K562 (cell line): ENCODE data around the gene COA5. TPM values are rescaled to one million over a fixed set of nuclear protein-coding genes. Genes with fewer than 3 reads are reported as not detected.

Source experiments
- ATAC-seq: fragments of 200-7000 bp; cut with Tn5 transposase; 3 replicates; pipeline ENCODE4 v1.9.1; 2020; ENCODE audit warnings: moderate library complexity
- BruUV-seq: library from RNA; stranded (reverse); fragments of 400-500 nt; replicated peaks from 2 replicates; lab custom pipeline; 2021; lab: Mats Ljungman, UMichigan
- CTCF ChIA-PET: fragments of 300-600 bp; formaldehyde crosslinking; extraction: SDS; loops from one replicate; lab custom pipeline; 2021; ENCODE audit warnings: low intra/inter-chr PET ratio; lab: Yijun Ruan, JAX
- POLR2A ChIA-PET: fragments of 300-600, 350-650 bp; sonication (Branson Sonifier 250); formaldehyde crosslinking; extraction: SDS; loops from one replicate; lab custom pipeline; 2021; ENCODE audit warnings: antibody characterized with exemption, inconsistent platforms; lab: Yijun Ruan, JAX
- DNase-seq, 4 experiments: peaks; one replicate each; pipeline versions ENCODE4 v3.0.0 to v3.0.0-alpha.2; 2011 to 2018; ENCODE audit warnings: low spot score in 3 of 4, mixed read lengths in 3 of 4; ENCODE audit errors: extremely low read depth in 1 of 4
- FAIRE-seq: peaks from 2 replicates; lab custom pipeline; 2011; peaks lifted over from hg19 to GRCh38; lab: Jason Lieb, UNC
- H2AFZ ChIP-seq: 2 replicates; pipeline ENCODE4 v1.6.0; 2011; ENCODE audit warnings: low read depth, low read length, control low read depth, inconsistent platforms
- H3K27ac ChIP-seq: fragments of 200-600 bp; 3 replicates; pipeline ENCODE4 v1.8.0; 2011; ENCODE audit warnings: low read depth, mild to moderate bottlenecking, control low read depth, inconsistent platforms, low read length, moderate library complexity, mixed read lengths; ENCODE audit errors: extremely low read depth
- H3K27me3 ChIP-seq, 2 experiments: fragments of 300-600 bp in 1 of 2; 2 replicates in 1 of 2; 3 replicates in 1 of 2; pipeline versions ENCODE4 v1.6.0 to v1.8.0; 2011; ENCODE audit warnings: inconsistent platforms in 2 of 2, low read length in 2 of 2, mild to moderate bottlenecking in 1 of 2, mixed read lengths in 1 of 2, moderate library complexity in 1 of 2; ENCODE audit not compliant: control insufficient read depth in 2 of 2, insufficient read depth in 2 of 2
- H3K36me3 ChIP-seq: fragments of 300-600 bp; 3 replicates; pipeline ENCODE4 v1.8.0; 2011; ENCODE audit warnings: mild to moderate bottlenecking, low read length, inconsistent platforms; ENCODE audit not compliant: control insufficient read depth, insufficient read depth
- H3K4me1 ChIP-seq, 2 experiments: fragments of 200-600 bp in 1 of 2; replicated peaks in 1 of 2; 2 replicates in 1 of 2; 3 replicates in 1 of 2; pipeline versions ENCODE4 v1.5.1 to v1.8.0; 2011; ENCODE audit warnings: inconsistent platforms in 2 of 2, low read length in 2 of 2, mild to moderate bottlenecking in 1 of 2, mixed read lengths in 1 of 2, moderate library complexity in 1 of 2; ENCODE audit not compliant: control insufficient read depth in 2 of 2, insufficient read depth in 2 of 2
- H3K4me2 ChIP-seq: 2 replicates; pipeline ENCODE4 v1.6.1; 2011; ENCODE audit warnings: low read length, control low read depth, inconsistent platforms, mixed read lengths; ENCODE audit not compliant: insufficient read depth
- H3K4me3 ChIP-seq: fragments of 200-600 bp; sonication (generic), shearing (Covaris generic); 2 replicates; pipeline ENCODE4 v1.5.1; 2016; ENCODE audit warnings: control low read depth, inconsistent platforms
- H3K79me2 ChIP-seq: fragments of 200-600 bp; 3 replicates; pipeline ENCODE4 v1.8.0; 2011; ENCODE audit warnings: low read length, inconsistent platforms; ENCODE audit not compliant: control insufficient read depth, insufficient read depth
- H3K9ac ChIP-seq, 2 experiments: 2 replicates each; pipeline versions ENCODE4 v1.6.0 to v1.6.1; 2011; ENCODE audit warnings: low read depth in 2 of 2, low read length in 2 of 2, control low read depth in 1 of 2, inconsistent platforms in 1 of 2, mild to moderate bottlenecking in 1 of 2, mixed read lengths in 1 of 2; ENCODE audit not compliant: insufficient read depth in 1 of 2
- H3K9me1 ChIP-seq: one replicate; pipeline ENCODE4 v1.6.0; 2011; ENCODE audit warnings: inconsistent platforms, mild to moderate bottlenecking, low read length, moderate library complexity; ENCODE audit not compliant: control insufficient read depth, insufficient read depth
- H3K9me3 ChIP-seq: replicated peaks from 2 replicates; pipeline ENCODE4 v1.5.1; 2011; ENCODE audit warnings: low read depth, low read length, inconsistent platforms; ENCODE audit not compliant: control insufficient read depth, insufficient read depth
- H4K20me1 ChIP-seq: replicated peaks from 2 replicates; pipeline ENCODE4 v1.6.1; 2011; ENCODE audit warnings: low read length, inconsistent platforms, mixed read lengths; ENCODE audit not compliant: control insufficient read depth, insufficient read depth
- ETV1 ChIP-seq: fragments of 450-650 bp; conservative IDR thresholded peaks from 2 replicates; pipeline ENCODE4 v1.6.1; 2016; ENCODE audit warnings: missing genetic modification characterization, control low read depth, low read depth, missing compliant biosample characterization
- HMBOX1 ChIP-seq: sonication (generic); IDR thresholded peaks from 2 replicates; pipeline ENCODE4 v1.6.1; 2016
- PRDM10 ChIP-seq: fragments of 450-650 bp; IDR thresholded peaks from 2 replicates; pipeline ENCODE4 v1.6.1; 2018; ENCODE audit not compliant: partially characterized antibody
- REST ChIP-seq, 2 experiments: fragments of 450-650 bp; formaldehyde crosslinking in 1 of 2; IDR thresholded peaks; 2 replicates each; pipeline versions ENCODE4 v1.4.0 to v1.6.1; 2014 to 2020; ENCODE audit warnings: mild to moderate bottlenecking in 2 of 2, borderline replicate concordance in 1 of 2, low read depth in 1 of 2
- ZNF212 ChIP-seq: fragments of 450-650 bp; formaldehyde crosslinking; IDR thresholded peaks from 2 replicates; pipeline ENCODE4 v1.4.0; 2020; ENCODE audit warnings: mild to moderate bottlenecking
- WGBS: fragments of 100-300 bp; shearing (Covaris generic); methylation state at CpG from one replicate; pipeline ENCODE4 v1.1.6; 2016; ENCODE audit warnings: low coverage, mixed read lengths; ENCODE audit not compliant: insufficient coverage; ENCODE audit errors: missing lambda C conversion rate; 5-methylcytosine and 5-hydroxymethylcytosine counted together
- in situ Hi-C: fragments of 300-500 bp; cut with MboI; formaldehyde crosslinking; loops from 4 replicates; pipeline ENCODE4 v1.15.0; 2018; ENCODE audit warnings: inconsistent platforms, mixed read lengths
- intact Hi-C: fragments of 100-400 bp; cut with micrococcal nuclease; formaldehyde crosslinking; loops from 2 replicates; pipeline ENCODE4 v1.14.2; 2022
- polyA plus RNA-seq, 8 experiments: library from polyadenylated mRNA; depleted of rRNA in 4 of 8; stranded (reverse) in 5 of 8; unstranded in 3 of 8; fragments of >200 nt; fragmentation: Nextera tagmentation in 2 of 8; fragmentation: Illumina TruSeq in 1 of 8; extraction: Ambion mirVana in 2 of 8; extraction: Trizol in 1 of 8; gene quantifications; 2 replicates each; pipeline versions ENCODE4 v1.2.1 to v1.2.3, GENCODE V29; 2011 to 2014; ENCODE audit warnings: inconsistent platforms in 1 of 8, missing spikeins in 1 of 8
- total RNA-seq, 7 experiments: library from RNA; depleted of rRNA in 6 of 7; stranded (reverse); fragments of >200 nt in 6 of 7; fragmentation: Illumina TruSeq in 2 of 7; extraction: Trizol in 2 of 7; gene quantifications; 2 replicates each; pipeline versions ENCODE4 v1.2.1 to v1.2.3, GENCODE V29; 2011 to 2021; ENCODE audit warnings: low replicate concordance in 1 of 7

COA5 gene
- total and polyA plus RNA-seq, 9 of the 15 experiments (the other 6 are each of a cell fraction or from before 2014, with no cell fraction given): 17.9 to 77.6 (median 33.4) TPM

GRCh38 chr2:98608962-98609604 lies 771 bp upstream of the COA5 start:
- Histone ChIP-seq H3K36me3 (peaks cover 61% of the 10 kb centered on the region), H3K4me2 (peak overlapping the region; percentile 99), H4K20me1 (no peaks in the 10 kb centered on the region; the same call in 1 of the 2 replicates), H3K27me3 (no peaks in the 10 kb centered on the region), H3K9me3 (no peaks in the 10 kb centered on the region), H3K4me1 (peaks cover 17 to 28% of the 10 kb centered on the region in 2 experiments), H2AFZ (peak overlapping the region; percentile 95), H3K27ac (peak overlapping the region; percentile 90), H3K4me3 (peak overlapping the region; percentile 99), H3K79me2 (peaks cover 64% of the 10 kb centered on the region), H3K9ac (peak overlapping the region; percentile 94 to 99), H3K9me1 (peaks cover 5% of the 10 kb centered on the region)
- intact Hi-C loops: no loop called here
- DNase-seq (peak; percentile 19 to 42 (median 36)), ATAC-seq (peak; percentile 47), FAIRE-seq (no peak)
- WGBS: 1% methylated on average over 29 of the region's 29 CpGs
- ChIA-PET CTCF (interaction anchor here (0.5 kb wide), 1 partner anchor 228 kb away, joined by 5 read pairs; no protein-coding TSS in a partner anchor), POLR2A (interaction anchor here (0.6 to 1.1 kb wide), 7 partner anchors 8 to 802 kb away, joined by 3 to 7 read pairs (median 3); no protein-coding TSS in a partner anchor)
- peak; percentile 59; the same call in 1 of the 2 replicates for TF ChIP-seq REST (IDR thresholded peaks at IDR 0.05; ENCODE audit: borderline replicate concordance)
- no peak for TF ChIP-seq REST (CRISPR knock-in tag; IDR thresholded peaks at IDR 0.05; ENCODE audit: low read depth)
- peak; percentile 60 for TF ChIP-seq ETV1 (tag)
- no peak for TF ChIP-seq ZNF212
- peak; percentile 21 for TF ChIP-seq PRDM10
- 0 out of 2 replicates have a peak, but pooled peaks have one; percentile 9 for TF ChIP-seq HMBOX1
- in situ Hi-C loops: no loop called here
- BruUV-seq: TSS peak; percentile 61
